Tongue (tissue), 2 donors: ENCODE data around the gene CDH23. TPM values are rescaled to one million over a fixed set of nuclear protein-coding genes. Genes with fewer than 3 reads are reported as not detected.

Experiments
- DNase-seq: peaks from one replicate; pipeline ENCODE4 v3.0.0-alpha.2; 2015
- total RNA-seq: library from RNA; depleted of rRNA; stranded (reverse); fragments of >200 nt; gene quantifications from one replicate; pipeline ENCODE4 v1.2.3, GENCODE V29; 2014

The CDH23 gene
- total RNA-seq, 1 donor from 2014 or later: 12.2 TPM

DNA sequence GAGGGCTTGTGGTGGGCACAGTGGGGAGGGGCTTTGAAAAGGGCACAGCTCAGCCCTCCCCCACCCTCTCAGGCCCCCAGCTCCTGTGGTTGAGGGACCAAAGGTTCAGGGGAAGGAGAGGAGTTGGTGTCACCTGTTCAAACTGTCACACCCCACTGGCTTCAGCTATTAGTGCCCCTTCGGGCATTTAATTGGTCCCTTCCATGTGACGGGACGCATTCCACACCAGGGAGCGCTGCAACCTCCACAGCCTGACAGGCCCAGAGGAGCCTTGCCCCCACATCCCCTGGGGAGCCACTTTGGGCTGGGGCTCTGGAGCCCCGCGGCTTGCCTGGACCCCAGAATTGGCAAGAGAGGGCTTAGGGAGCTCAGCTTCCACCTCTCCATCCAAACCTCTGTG, 247.2 kb downstream of the CDH23 start:
- DNase-seq: no peak

DNA sequence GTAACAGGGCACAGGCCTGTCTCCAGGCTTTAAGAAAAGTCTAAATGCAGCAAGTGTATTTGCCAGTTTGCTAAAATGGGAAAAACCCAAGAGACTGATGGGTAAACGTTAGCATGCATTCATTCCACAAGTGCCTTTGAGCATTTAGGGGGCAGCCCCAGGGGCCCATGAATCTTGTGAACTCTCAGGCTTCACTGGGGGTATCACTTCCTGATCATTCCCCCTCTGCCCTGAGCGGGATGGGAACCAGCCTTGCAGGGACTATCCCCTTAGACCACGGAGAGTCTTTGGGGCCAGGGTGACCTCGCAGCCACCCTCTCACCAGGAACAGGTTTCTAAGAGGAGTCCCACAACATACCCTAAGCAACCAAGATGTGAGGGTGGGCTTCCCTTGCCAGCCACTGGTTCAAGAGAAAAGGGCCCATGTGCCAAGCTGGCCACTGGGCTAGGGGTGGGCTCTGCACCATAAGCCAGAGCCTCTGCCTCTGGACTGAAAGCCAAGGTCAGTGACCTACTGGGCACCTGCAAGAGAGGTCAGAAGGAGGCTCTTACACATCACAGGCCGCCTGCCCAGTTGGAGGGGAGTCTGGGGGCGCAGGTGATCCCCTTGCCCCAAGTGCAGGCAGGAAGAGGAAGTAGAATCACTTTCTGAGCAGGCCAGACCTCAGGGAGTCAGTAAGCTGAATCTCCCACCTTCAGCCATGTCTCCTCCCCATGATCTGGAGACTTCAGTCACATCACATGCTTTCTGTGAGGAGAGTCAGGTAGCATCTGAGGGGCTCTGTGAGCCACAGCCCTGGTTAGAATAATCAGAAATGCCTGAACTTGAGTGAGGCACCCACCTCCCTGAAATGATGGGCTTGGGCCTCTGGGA, 247.8 kb downstream of the CDH23 start:
- DNase-seq: no peak

DNA sequence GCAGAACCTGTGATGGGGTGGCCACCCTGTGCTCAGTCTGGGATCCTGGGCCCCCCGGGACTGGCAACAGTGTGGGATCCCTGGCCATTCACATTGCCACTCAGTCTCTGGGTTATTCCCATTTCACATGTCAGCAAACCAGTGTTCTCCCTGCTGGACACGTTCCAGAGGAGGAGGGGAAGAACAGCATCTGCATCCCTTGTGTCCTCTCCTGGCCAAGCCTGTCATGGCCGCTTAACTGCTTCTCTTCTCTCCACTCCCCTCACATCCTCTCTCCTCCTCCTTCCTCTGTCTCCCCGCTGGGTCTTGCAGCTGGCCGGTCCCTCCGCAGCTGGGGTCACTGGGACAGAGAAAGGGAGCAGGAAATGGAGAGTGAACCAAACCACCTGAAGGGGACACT, 248.5 kb downstream of the CDH23 start:
- DNase-seq: no peak

DNA sequence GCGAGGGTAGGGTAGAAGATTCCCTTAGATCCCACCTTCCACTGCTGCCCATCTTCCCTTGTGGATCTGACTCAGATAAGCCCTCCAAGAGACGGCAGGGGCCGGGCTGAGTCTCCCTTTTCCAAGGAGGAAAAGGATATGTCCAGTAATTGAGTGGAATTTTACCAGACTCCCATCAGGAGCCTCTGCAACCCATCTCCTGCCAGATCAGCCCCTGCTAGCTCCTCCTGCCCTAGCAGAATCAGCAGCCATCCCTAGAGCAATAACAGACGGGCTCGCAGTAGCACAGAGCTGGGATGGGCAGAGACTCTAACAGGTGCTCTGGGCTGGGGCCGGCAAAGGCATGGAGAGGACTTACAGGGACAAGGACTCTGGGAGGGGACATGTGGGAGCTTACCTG, 249.3 kb downstream of the CDH23 start:
- no peak for DNase-seq

DNA sequence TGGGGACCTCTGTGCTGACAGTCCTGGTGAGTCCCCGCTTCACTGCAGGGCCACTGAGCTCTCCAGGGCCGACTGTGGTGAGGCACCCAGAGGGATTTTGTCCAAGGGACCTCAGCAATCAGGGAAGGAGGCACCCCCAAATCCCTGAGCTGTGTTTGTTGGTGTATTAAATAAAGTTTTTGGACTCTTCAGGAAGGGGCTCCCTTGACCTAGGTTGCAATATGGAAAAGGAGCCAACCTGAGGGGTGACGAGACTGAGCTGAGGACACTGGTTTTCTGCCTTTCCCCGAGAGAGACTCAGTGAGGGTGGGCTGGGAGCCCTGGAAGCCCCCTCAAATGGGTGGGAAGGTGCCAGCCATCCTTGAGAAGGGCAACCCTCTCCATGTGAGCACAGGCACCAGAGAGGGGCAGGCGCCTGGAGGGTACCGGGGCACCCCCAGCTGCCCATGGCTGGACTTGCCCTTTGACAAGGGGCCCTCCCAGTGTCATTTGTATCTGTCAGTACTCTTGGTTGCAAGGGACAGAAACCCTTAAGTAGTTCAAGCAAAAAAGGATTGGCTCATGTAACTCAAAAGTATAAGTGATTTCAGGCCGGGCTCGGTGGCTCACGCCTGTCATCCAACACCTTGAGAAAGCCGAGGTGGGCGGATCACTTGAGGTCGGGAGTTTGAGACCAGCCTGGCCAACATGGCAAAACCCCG, 250.0 kb downstream of the CDH23 start:
- no peak for DNase-seq

DNA sequence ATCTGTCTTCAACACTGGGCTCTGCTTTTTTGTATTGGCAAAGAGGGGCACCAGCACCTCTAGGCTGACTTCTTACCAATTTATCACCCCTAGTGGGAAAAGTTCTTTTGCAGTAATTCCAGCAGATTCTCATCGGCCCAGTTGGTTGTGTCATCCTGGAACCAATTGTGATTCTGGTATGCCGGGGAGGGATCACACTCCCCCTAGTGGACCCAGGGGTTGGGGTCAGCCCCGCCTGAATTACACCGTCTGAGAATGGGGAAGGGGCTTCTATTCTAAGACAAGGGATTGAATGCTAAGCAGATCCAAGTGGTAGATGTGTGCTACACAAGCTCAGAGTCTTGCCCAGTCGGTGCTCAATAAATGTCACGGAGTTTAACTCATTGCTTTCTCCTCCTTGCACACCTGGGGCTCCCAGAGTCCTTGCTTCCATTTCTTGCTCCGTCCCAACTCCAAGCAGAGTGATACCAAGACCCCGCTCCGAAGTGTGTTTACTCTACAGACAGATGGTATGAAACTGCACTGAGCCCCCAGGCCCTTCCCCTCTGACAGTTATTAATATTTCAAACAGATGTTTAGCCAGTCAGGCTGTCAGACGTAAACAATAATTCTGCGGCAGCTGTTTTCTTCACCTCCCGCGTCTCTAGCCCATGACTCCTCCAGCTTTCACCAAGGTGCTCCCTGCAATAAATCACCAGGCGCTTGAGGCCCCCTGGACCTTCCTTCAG, 251.0 kb downstream of the CDH23 start:
- DNase-seq: peak; percentile 80

DNA sequence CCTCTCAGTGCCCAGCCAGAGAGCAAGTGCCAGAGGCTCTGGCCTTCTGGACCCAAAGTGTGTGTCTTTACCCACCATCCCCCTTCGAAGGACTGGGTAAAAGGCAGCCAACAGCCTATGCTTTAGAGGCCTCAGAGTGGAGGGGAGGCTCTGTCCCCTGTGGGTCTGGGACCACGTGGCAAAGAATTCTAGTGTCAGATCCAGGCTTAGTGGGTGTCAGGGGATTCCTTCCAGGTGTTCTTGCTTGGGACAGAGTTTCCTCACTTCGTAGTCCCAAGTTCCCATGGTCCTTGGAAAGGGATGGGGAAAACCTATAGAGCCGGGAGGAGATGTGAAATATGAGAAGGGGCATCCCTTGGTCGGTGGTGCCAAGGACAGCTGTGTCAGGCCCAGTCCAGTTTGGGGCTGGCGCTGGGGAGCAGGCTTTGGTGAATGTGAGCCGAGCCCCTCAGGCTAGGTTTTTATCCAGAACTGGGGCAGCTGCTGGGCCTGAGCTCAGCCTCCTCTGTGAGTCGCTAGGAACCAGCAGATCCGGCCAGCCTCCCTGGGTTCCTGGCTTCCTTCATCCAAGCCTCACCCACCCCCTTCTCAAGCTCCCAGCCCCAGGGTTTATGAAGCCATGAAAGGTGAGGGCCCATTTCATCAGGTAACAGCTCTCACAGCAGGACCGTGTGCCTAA, 251.7 kb downstream of the CDH23 start:
- peak; percentile 77 for DNase-seq

DNA sequence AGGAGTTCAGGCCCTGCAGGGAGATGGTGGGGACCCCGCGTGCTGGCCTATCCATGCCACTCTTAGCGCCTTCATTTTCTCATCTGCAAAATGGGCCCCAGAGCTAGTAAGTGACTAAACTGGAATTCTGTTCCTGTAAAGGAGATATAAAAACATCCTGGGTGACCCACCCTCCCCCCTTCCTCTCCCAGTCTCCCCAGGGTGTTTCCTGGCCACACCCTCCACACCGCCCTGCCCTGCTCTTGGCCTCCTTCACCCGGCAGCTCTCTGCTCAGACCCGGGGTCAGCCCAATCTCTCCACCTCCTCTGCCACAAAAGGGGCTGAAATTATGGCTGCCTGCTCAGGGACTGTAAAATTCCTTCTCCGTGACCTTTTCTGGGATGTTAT, 252.2 kb downstream of the CDH23 start:
- DNase-seq: no peak

DNA sequence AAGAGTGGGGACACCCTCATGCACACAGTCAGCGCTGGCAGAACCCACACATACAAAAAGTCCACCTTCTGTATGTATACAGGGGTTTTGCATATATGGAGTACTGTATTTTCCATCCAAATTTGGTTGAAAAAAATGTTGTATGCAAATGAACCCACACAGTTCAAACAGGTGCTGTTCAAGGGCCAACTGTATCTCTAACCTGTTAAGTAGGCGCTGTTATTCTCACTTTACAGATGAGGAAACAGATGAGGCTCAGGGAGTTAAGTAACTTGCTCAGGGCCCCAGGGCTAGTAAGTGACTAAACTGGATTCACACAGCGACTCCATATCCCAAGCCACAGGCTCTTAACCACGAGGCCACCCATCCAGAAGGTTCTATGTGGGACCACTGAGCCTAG, 252.9 kb downstream of the CDH23 start:
- no peak for DNase-seq

DNA sequence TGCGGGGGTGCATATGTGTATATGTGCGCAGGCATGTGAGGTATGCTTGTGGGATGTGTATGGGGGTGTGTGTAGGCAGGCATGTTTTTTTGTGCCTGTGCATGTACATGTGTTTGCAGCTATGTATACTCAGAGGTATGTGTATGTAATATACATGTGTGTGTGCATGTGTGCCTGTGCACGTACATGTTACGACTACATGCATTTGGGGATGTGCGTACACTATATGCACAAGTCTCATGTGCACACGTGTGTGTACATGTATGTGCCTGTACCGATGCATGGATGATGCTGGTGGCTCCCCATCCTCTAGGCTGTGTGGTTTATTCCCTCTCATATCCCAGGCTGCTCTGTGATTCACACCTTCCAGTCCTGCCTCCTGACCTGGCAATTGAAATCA, 253.7 kb downstream of the CDH23 start:
- no peak for DNase-seq

DNA sequence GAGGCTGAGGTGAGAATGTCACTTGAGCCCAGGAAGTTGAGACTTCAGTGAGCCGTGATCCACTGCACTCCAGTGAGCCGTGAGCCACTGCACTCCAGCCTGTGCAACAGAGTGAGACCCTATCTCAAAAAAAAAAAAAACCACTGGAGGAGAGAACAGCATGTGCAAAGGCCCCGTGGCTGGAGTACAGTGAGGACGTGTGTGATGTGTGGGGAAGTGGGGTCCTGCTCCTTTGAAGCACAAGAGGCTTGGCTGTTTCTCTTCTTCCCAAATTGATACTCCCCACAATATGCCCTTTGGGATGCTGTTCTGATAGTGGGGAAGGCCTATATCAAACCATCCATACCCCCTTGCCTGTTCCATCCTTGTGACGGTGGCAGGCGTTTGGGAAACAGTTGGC, 254.7 kb downstream of the CDH23 start:
- no peak for DNase-seq

DNA sequence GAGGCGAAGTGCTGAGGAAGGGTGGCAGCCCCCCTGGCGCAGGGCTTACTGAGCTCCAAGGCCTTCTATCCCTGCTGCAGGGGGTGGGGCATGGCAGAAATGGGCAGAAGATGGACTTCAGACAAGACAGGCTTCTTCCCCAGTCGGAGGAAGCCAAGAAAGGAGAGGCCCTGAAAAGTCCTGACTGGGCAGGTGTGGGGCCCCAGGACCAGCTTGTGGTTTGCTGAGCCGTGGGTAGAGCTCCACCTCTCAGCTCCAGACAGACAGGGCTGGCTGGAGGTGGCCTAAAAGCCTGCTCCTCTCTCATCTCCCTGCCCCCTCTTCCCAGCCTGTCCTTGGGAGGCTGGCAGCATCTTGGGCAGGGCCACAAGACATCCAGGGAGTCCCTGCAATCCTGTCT, 255.2 kb downstream of the CDH23 start:
- no peak for DNase-seq

DNA sequence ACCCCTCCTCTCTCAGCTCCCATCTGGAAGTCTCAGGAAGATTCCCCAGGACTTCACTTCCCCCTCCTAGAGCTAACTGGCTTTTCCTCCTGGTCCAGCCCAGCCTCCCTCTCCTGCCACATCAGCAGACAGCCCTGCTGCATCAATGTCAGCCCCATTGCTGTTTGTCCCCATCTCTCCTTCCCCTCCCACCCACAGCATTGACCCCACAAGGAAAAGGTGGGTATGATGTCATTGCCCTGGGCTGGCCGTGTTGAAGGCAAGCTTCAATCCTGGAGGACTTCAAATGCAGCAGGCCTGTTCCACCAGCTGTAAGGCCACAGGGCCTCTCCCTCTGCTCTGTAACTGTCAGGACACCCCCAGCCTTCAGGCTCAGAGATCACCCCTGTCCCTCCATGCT, 256.3 kb downstream of the CDH23 start:
- no peak for DNase-seq

DNA sequence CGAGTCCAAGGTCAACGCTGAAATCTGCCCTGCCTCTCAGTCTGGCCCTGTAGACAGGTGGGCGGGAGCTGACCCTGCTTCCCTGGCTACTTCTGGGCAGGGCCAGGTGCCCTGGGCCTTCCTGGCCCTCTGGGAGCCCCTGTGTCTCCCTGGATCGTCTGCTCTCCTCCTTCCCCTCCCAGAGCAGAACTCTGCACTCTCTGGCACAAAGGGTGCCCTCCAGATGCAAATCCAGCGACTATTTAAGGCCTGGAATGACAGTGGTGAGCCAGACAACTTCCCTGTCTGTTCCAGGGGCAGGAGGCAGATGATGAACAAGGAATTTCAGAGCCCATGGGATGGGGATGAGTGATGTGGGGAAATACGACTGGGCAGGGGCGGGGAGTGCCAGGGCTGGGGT, 259.5 kb downstream of the CDH23 start:
- no peak for DNase-seq

DNA sequence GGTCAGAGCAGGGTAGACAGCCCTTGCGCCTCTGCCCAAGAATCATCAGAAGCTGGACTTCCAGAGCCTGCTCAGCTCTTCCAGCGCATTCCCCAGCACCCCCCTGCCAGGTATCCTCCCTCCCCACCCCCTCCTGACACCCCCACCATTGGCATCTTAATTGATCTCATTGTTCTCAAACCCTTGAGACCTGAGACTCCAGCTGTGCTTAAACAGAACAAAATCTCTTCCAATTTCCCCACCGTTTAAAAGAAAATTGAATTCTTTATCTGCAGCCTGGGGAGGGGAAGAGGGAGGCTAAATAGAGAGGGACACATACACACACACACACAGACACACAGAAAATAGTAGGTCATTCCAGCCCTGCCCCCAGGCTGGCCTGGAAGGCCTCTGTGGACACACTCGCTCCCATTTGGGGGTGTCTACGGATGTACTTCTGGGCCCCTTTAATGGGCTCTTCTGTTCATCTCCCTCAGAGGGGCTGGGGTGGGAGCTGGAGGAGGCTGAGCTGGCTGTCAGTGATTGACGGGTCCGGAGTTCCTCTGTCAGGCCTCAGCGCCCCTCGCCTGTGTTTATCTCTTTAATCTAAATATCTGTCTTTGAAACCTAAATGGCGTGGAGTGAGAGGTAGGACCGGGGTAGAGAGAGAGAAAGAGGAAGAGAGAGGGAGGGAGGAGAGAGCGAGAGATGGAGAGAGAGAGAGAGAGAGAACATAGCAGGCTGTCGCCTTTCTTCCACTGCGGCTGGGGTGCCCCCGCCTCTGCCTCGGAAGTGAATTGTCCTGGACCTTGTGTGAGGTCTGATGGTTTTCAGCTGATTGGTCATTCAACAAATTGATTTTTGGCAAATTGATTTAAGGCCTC, 261.1 kb downstream of the CDH23 start:
- no peak for DNase-seq

DNA sequence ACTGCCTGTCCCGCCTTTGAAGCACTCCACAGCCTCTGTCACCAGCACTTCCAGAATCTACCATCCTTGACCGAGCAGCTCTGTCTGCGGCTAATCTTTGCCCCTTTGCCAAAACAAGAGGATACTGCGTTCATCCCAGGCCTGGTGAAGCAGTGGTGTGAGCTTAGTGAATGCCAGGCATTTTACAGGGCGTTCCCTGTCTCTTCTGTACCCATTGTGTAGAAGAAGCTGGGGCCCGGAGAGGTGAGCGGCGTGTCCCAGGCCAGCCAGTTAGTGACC, 261.7 kb downstream of the CDH23 start:
- DNase-seq: no peak

DNA sequence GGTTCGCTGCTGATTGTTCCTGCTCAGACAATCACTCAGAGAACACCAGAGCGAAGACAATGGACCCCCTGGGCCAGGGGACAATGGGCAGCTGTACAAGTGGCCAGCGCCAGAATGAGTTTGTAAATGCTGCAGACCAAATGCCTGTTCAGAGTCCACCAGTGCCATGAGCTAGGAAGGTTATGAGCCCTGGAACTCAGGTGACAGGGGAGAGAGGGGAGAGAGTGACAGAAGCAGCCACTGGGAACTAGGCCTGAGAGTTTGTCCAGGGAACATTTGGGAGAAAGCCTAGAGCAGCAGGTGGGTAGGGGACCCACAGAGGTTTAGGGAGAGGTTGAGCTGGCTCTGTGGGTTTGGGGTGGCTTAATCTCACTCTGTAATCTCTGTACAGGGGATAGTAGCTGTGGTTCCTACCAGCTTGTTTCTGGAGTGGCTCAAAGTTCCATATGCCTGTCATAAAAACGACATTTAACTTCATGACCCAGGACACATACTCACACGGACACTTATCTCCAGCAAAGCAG, 262.5 kb downstream of the CDH23 start:
- no peak for DNase-seq

DNA sequence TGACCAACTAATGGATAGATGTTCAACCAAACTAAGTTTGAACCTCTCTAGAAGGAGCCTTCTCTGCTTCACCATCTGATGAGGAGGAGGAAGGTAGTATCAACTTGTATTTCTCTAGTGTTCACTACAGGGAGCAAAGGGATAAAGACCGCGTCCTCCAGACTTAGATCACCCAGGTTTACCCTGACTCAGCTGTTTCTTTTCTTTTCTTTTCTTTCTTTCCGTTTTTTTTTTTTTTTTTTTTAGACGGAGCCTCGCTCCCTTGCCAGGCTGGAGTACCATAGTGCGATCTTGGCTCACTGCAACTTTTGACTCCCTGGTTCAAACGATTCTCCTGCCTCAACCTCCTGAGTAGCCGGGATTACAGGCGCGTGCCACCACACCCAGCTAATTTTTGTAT, 263.0 kb downstream of the CDH23 start:
- DNase-seq: no peak

DNA sequence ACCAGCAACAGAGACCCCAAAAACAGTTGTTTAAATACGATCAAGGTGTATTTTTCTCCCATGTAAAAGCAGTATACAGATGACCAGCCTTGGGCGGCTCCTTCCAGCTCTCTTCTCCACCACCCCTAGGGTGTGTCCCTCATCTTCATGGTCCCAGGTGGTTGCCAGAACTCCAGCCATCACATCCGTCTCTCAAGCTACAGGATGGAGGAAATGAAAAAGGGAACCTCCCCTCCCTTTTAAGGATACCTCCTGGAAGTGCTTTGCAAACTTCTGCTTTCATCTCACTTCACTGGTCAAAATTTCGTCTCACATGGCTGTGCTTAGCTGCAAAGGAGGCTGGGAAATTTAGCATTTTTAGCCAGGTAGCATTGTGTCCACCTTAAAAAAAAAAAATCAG, 263.6 kb downstream of the CDH23 start:
- no peak for DNase-seq

DNA sequence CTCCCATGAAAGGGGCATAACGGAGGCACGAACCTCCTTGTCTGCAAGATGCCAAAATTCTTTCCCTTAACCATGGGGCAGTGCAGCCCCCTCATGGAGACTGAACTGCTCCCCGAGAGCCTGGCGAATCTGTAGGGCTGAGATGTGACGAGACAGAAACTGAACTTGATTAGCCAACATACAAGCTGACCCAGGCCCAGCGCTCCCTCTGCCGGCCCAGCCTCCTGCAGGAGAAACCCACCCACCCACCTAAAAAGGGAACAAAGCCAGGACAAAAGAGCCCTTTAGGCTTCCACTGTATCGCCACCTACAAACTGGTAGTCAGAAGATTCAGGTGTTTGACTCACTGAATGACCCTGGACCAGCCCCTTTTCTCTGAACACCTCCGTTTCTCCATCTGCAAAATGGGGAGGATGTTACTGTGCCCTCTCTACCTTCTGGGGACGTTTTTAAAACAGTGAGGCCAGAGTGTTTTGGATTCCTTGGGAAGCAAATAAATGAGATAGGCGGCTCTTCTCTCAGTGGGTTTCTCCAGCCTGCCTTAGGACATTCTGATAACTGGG, 264.4 kb downstream of the CDH23 start:
- no peak for DNase-seq

DNA sequence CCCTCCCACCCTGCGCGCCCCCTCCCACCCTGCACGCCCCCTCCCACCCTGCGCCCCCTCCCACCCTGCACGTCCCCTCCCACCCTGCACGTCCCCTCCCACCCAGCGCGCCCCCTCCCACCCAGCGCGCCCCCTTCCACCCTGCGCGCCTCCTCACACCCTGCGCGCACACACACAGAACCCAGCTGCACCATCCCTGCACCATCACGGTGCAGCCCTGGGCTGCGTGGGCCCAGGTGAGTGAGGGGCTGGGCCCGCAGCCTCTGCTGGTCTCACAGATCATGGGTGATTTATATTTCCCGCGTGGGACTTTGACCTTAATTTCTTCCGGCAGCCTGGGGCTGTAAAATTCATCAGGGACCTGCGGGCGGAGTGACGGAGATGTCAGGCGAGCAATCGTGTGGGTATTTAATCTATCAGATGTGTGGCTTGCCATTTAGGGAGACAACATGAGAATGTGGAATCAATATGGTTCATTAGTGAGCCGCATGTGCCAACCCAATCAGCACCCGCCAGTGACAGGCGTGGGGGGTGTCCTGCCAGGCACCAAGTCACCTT, 265.1 kb downstream of the CDH23 start:
- no peak for DNase-seq
